ENCODE measurements around the gene GAS6.

GRCh38 chr13:113782472-113782871 lies 81.4 kb downstream of the GAS6 start:
- no peak for TF ChIP-seq CTCF (IDR thresholded peaks at IDR 0.05; ENCODE audit: borderline replicate concordance, extremely low read depth, low read length, poor library complexity, severe bottlenecking)
- no peak for TF ChIP-seq EZH2 (IDR thresholded peaks at IDR 0.05; ENCODE audit: borderline replicate concordance, low read depth, low read length, severe bottlenecking)

All from DND-41 (cell line).